H1 (cell line): ENCODE measurements around the gene RGS3. TPM values are rescaled to one million over a fixed set of nuclear protein-coding genes. Genes with fewer than 3 reads are reported as not detected.

ENCODE experiments used
- CTCF ChIA-PET: fragments of 300-600 bp; sonication (Branson Sonifier 250); formaldehyde crosslinking; loops from one replicate; lab custom pipeline; 2021; ENCODE audit not compliant: partially characterized antibody; lab: Charles Lee
- POLR2A ChIA-PET: fragments of 300-600 bp; sonication (Branson Sonifier 250); formaldehyde crosslinking; loops from one replicate; lab custom pipeline; 2021; ENCODE audit warnings: inconsistent platforms; ENCODE audit not compliant: partially characterized antibody; lab: Charles Lee
- DNase-seq, 2 experiments: peaks; one replicate each; pipeline versions ENCODE4 v3.0.0 to v3.0.0-alpha.2; 2010 to 2022; ENCODE audit warnings: low spot score in 2 of 2, low read depth in 1 of 2, mixed read lengths in 1 of 2
- FAIRE-seq: peaks from 2 replicates; lab custom pipeline; 2011; peaks lifted over from hg19 to GRCh38; lab: Jason Lieb, UNC
- H2AFZ ChIP-seq: 2 replicates; pipeline ENCODE4 v1.8.1; 2012; ENCODE audit warnings: low read length, inconsistent platforms
- H2AK5ac ChIP-seq: 2 replicates; pipeline ENCODE4 v1.6.1; 2013; ENCODE audit warnings: low read depth, low read length
- H2BK120ac ChIP-seq: replicated peaks from 2 replicates; pipeline ENCODE3; 2013; ENCODE audit warnings: low read depth, low read length, inconsistent platforms
- H2BK12ac ChIP-seq: 2 replicates; pipeline ENCODE4 v1.6.1; 2013; ENCODE audit warnings: low read depth, low read length
- H2BK15ac ChIP-seq: 2 replicates; pipeline ENCODE4 v1.6.1; 2013; ENCODE audit warnings: low read length
- H2BK20ac ChIP-seq: 2 replicates; pipeline ENCODE4 v1.6.1; 2013; ENCODE audit warnings: low read length
- H2BK5ac ChIP-seq: 2 replicates; pipeline ENCODE4 v1.6.1; 2013; ENCODE audit warnings: low read depth, low read length
- H3K14ac ChIP-seq: 2 replicates; pipeline ENCODE4 v1.6.1; 2013; ENCODE audit warnings: inconsistent platforms; ENCODE audit not compliant: insufficient read length
- H3K18ac ChIP-seq: 2 replicates; pipeline ENCODE4 v1.6.1; 2013; ENCODE audit warnings: low read length; ENCODE audit errors: extremely low read depth
- H3K23ac ChIP-seq: 2 replicates; pipeline ENCODE4 v1.6.1; 2013; ENCODE audit warnings: inconsistent platforms; ENCODE audit not compliant: insufficient read length
- H3K23me2 ChIP-seq: 2 replicates; pipeline ENCODE4 v1.6.1; 2013; ENCODE audit warnings: low read depth, low read length
- H3K27ac ChIP-seq: 2 replicates; pipeline ENCODE4 v1.6.1; 2011; ENCODE audit warnings: low read depth, low read length, inconsistent platforms
- H3K27me3 ChIP-seq, 4 experiments: replicated peaks in 1 of 4; 1 replicate in 1 of 4; 2 replicates in 3 of 4; pipeline versions ENCODE4 v1.6.1 to v1.8.1; 2011 to 2013; ENCODE audit warnings: low read length in 3 of 4, mild to moderate bottlenecking in 3 of 4, inconsistent platforms in 2 of 4, mixed read lengths in 2 of 4, moderate library complexity in 1 of 4; ENCODE audit not compliant: control insufficient read depth in 3 of 4, insufficient read depth in 3 of 4; ENCODE audit errors: extremely low read depth in 1 of 4
- H3K36me3 ChIP-seq, 4 experiments: 2 replicates each; pipeline versions ENCODE4 v1.6.1 to v1.8.1; 2011 to 2013; ENCODE audit warnings: mild to moderate bottlenecking in 4 of 4, low read length in 3 of 4, moderate library complexity in 2 of 4, control low read depth in 1 of 4, inconsistent platforms in 1 of 4; ENCODE audit not compliant: insufficient read depth in 4 of 4, control insufficient read depth in 2 of 4
- H3K4ac ChIP-seq: replicated peaks from 2 replicates; pipeline ENCODE3; 2013; ENCODE audit warnings: low read length, low read depth, mixed read lengths, inconsistent platforms; ENCODE audit not compliant: insufficient read length
- H3K4me1 ChIP-seq, 4 experiments: replicated peaks in 1 of 4; 1 replicate in 1 of 4; 2 replicates in 3 of 4; pipeline versions ENCODE4 v1.6.1 to v1.8.1; 2011 to 2013; ENCODE audit warnings: low read length in 3 of 4, inconsistent platforms in 2 of 4, mixed read lengths in 1 of 4; ENCODE audit not compliant: insufficient read depth in 4 of 4, control insufficient read depth in 3 of 4
- H3K4me2 ChIP-seq, 2 experiments: 2 replicates each; pipeline versions ENCODE4 v1.6.1 to v1.8.1; 2011 to 2013; ENCODE audit warnings: low read depth in 2 of 2, low read length in 2 of 2, control low read depth in 1 of 2, inconsistent platforms in 1 of 2, mild to moderate bottlenecking in 1 of 2; ENCODE audit not compliant: insufficient read depth in 1 of 2
- H3K4me3 ChIP-seq, 4 experiments: fragments of 200-600, 300-600 bp in 1 of 4; sonication (generic), shearing (Covaris generic), sonication (Bioruptor Twin) in 1 of 4; 2 replicates each; pipeline versions ENCODE4 v1.5.1 to v1.8.1; 2011 to 2016; ENCODE audit warnings: low read length in 4 of 4, low read depth in 3 of 4, control low read depth in 2 of 4, inconsistent platforms in 2 of 4, mild to moderate bottlenecking in 2 of 4, mixed read lengths in 1 of 4, moderate library complexity in 1 of 4; ENCODE audit not compliant: insufficient read depth in 2 of 4; ENCODE audit errors: extremely low read depth in 1 of 4
- H3K56ac ChIP-seq: replicated peaks from 2 replicates; pipeline ENCODE3; 2013; ENCODE audit warnings: low read depth, mild to moderate bottlenecking, mixed read lengths, low read length, inconsistent platforms; ENCODE audit not compliant: insufficient read length
- H3K79me1 ChIP-seq: 2 replicates; pipeline ENCODE4 v1.6.1; 2013; ENCODE audit warnings: low read depth, low read length, control low read depth
- H3K79me2 ChIP-seq, 2 experiments: 2 replicates each; pipeline versions ENCODE4 v1.6.1 to v1.8.1; 2012 to 2013; ENCODE audit warnings: low read length in 2 of 2, mild to moderate bottlenecking in 2 of 2, inconsistent platforms in 1 of 2; ENCODE audit not compliant: insufficient read depth in 2 of 2, control insufficient read depth in 1 of 2
- H3K9ac ChIP-seq, 4 experiments: replicated peaks in 1 of 4; 1 replicate in 1 of 4; 2 replicates in 3 of 4; pipeline versions ENCODE4 v1.6.1 to v1.8.1; 2011 to 2013; ENCODE audit warnings: low read depth in 3 of 4, low read length in 3 of 4, control low read depth in 2 of 4, mild to moderate bottlenecking in 2 of 4, moderate library complexity in 2 of 4, inconsistent platforms in 1 of 4; ENCODE audit errors: extremely low read depth in 1 of 4
- H3K9me3 ChIP-seq, 2 experiments: 2 replicates each; pipeline versions ENCODE4 v1.6.1 to v1.8.1; 2012 to 2013; ENCODE audit warnings: mild to moderate bottlenecking in 2 of 2, moderate library complexity in 2 of 2, control low read depth in 1 of 2, inconsistent platforms in 1 of 2, low read depth in 1 of 2, low read length in 1 of 2, mixed read lengths in 1 of 2; ENCODE audit not compliant: insufficient read depth in 2 of 2
- H4K20me1 ChIP-seq, 2 experiments: replicated peaks in 1 of 2; 2 replicates each; pipeline versions ENCODE3 to v1.8.1; 2011 to 2013; ENCODE audit warnings: inconsistent platforms in 2 of 2, low read length in 2 of 2, mild to moderate bottlenecking in 1 of 2; ENCODE audit not compliant: insufficient read depth in 2 of 2, control insufficient read depth in 1 of 2
- H4K5ac ChIP-seq: 2 replicates; pipeline ENCODE4 v1.6.1; 2013; ENCODE audit warnings: low read length, low read depth, mixed read lengths, inconsistent platforms; ENCODE audit not compliant: insufficient read length
- H4K8ac ChIP-seq: 2 replicates; pipeline ENCODE4 v1.8.0; 2013; ENCODE audit warnings: mild to moderate bottlenecking, moderate library complexity, low read length, inconsistent platforms; ENCODE audit not compliant: insufficient read depth; ENCODE audit errors: extremely low read depth
- H4K91ac ChIP-seq: replicated peaks from 2 replicates; pipeline ENCODE3; 2013; ENCODE audit warnings: low read length, mixed read lengths, inconsistent platforms; ENCODE audit not compliant: insufficient read length
- CEBPB ChIP-seq: IDR thresholded peaks from 2 replicates; pipeline ENCODE4 v1.6.1; 2012; ENCODE audit warnings: low read depth, low read length
- CHD2 ChIP-seq: IDR thresholded peaks from 2 replicates; pipeline ENCODE4 v1.6.1; 2012; ENCODE audit warnings: low read length, improper control_type of control experiment
- KDM4A ChIP-seq: IDR thresholded peaks from one replicate; pipeline ENCODE4 v1.7.1; 2012; ENCODE audit warnings: low read depth, mild to moderate bottlenecking, moderate library complexity, low read length, inconsistent platforms; ENCODE audit not compliant: severe bottlenecking
- KDM5A ChIP-seq: fragments of 200-600 bp; IDR thresholded peaks from 2 replicates; pipeline ENCODE4 v1.7.1; 2012; ENCODE audit warnings: mild to moderate bottlenecking, low read length, inconsistent platforms, mixed read lengths
- MAFK ChIP-seq: IDR thresholded peaks from 2 replicates; pipeline ENCODE4 v1.6.1; 2012; ENCODE audit warnings: low read depth, mild to moderate bottlenecking, improper control_type of control experiment, low read length
- RAD21 ChIP-seq, 2 experiments: IDR thresholded peaks in 1 of 2; conservative IDR thresholded peaks in 1 of 2; 2 replicates each; pipeline ENCODE4 v1.6.1; 2011; ENCODE audit warnings: low read depth in 2 of 2, low read length in 2 of 2, improper control_type of control experiment in 1 of 2, inconsistent platforms in 1 of 2, mild to moderate bottlenecking in 1 of 2, moderate library complexity in 1 of 2
- YY1 ChIP-seq: IDR thresholded peaks from 2 replicates; pipeline ENCODE4 v1.6.1; 2011; ENCODE audit warnings: low read depth, mild to moderate bottlenecking, low read length
- WGBS, 2 experiments: shearing (Covaris generic) in 1 of 2; methylation state at CpG; one replicate each; pipeline versions ENCODE4 v1.1.6 to v1.1.7; 2013 to 2015; ENCODE audit warnings: low lambda C conversion rate in 2 of 2, mixed read lengths in 2 of 2, inconsistent platforms in 1 of 2, low coverage in 1 of 2, missing lambda C conversion rate in 1 of 2; ENCODE audit not compliant: insufficient replicate concordance in 2 of 2, insufficient coverage in 1 of 2, insufficient read length in 1 of 2; ENCODE audit errors: extremely low coverage in 1 of 2, missing lambda C conversion rate in 1 of 2; 5-methylcytosine and 5-hydroxymethylcytosine counted together
- polyA plus RNA-seq, 7 experiments: library from polyadenylated mRNA; depleted of rRNA in 3 of 7; stranded (reverse) in 5 of 7; unstranded in 2 of 7; fragments of >200 nt in 5 of 7; fragments of 200-250 nt in 2 of 7; gene quantifications; 1 replicate in 5 of 7; 2 replicates in 1 of 7; 4 replicates in 1 of 7; pipeline versions ENCODE4 v1.2.1 to v1.2.3, GENCODE V29; 2011 to 2013; ENCODE audit warnings: missing spikeins in 2 of 7, mixed read lengths in 2 of 7
- total RNA-seq: library from RNA; stranded (reverse); fragmentation: NEBNext Ultra II Directional; extraction: Animal tissue kit (Norgen Biotek cat#: 25700); gene quantifications from 2 replicates; pipeline ENCODE4 v1.2.1, GENCODE V29; 2021
- TF ChIP-seq, protein P1 (sequence below): IDR thresholded peaks from 2 replicates; pipeline ENCODE4 v1.6.1; 2012; ENCODE audit warnings: low read length, inconsistent platforms
- TF ChIP-seq, protein P2 (sequence below), 3 experiments: IDR thresholded peaks; 1 replicate in 2 of 3; 2 replicates in 1 of 3; pipeline versions ENCODE4 v1.5.1 to v1.6.1; 2011; ENCODE audit warnings: low read length in 3 of 3, mild to moderate bottlenecking in 3 of 3, inconsistent platforms in 2 of 3, low read depth in 1 of 3, moderate library complexity in 1 of 3; ENCODE audit not compliant: insufficient read depth in 1 of 3; ENCODE audit errors: control extremely low read depth in 1 of 3

RGS3 gene
- total and polyA plus RNA-seq, 2 of the 8 experiments (the other 6 are each of a cell fraction or from before 2014, with no cell fraction given) = 12.6 to 18.2 TPM

DNA sequence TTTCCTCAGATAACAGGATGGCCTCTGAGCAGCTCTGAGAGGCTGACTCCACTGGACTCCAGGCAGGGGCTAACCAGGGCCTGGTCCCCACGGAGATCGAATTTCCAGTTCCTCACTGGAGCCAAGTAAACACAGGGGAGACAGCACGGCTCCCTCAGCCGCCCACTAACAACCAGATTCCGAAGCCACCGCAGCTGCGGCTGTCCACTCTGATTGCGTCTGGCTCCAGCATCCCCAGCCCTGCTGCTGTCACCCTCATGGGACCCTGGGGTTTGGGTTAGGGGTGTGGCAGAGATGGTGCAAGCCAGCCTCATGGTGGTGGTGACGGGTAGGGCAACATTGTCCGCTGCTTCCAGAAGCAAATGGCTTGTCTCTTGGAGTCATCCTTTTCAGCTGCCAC lies 172.6 kb downstream of the RGS3 start:
- Histone ChIP-seq H2BK12ac (no peak overlapping the region), H3K27me3 (peaks cover 0 to 2% (median 0%) of the 10 kb centered on the region in 4 experiments; a peak in 1 of 7 replicates), H2AK5ac (no peak overlapping the region), H3K9me3 (no peaks in the 10 kb centered on the region), H3K36me3 (no peaks in the 10 kb centered on the region), H3K4me3 (no peak overlapping the region), H4K91ac (no peak overlapping the region), H4K20me1 (no peaks in the 10 kb centered on the region), H2BK15ac (no peak overlapping the region), H3K9ac (no peak overlapping the region), H3K18ac (no peak overlapping the region), H3K79me1 (no peaks in the 10 kb centered on the region), H3K79me2 (no peaks in the 10 kb centered on the region), H3K4ac (no peak overlapping the region), H2BK120ac (no peak overlapping the region), H3K4me1 (peaks cover 0 to 6% (median 4%) of the 10 kb centered on the region in 4 experiments; a peak in 3 of 7 replicates), H4K5ac (no peak overlapping the region), H2BK20ac (no peak overlapping the region), H3K23me2 (no peaks in the 10 kb centered on the region), H3K27ac (no peak overlapping the region), H3K23ac (no peak overlapping the region), H4K8ac (no peak overlapping the region), H3K14ac (no peak overlapping the region), H2BK5ac (no peak overlapping the region), H3K4me2 (no peak overlapping the region), H2AFZ (no peak overlapping the region), H3K56ac (no peak overlapping the region)
- no peak for DNase-seq
- WGBS, 2 experiments = 80% methylated on average over 10 of the region's 10 CpGs; no CpG with 5 or more reads in 1 of the 2 experiments
- ChIA-PET POLR2A (interaction anchor here (0.6 to 2.9 kb wide), 6 partner anchors 13 to 42 kb away, joined by 3 to 12 read pairs (median 4); no protein-coding TSS in a partner anchor), CTCF (interaction anchor here (0.9 to 3.8 kb wide), 10 partner anchors 9 to 112 kb away, joined by 3 to 35 read pairs (median 7); no protein-coding TSS in a partner anchor)
- FAIRE-seq = no peak
- TF ChIP-seq MAFK = no peak
- TF ChIP-seq, protein P1, sequence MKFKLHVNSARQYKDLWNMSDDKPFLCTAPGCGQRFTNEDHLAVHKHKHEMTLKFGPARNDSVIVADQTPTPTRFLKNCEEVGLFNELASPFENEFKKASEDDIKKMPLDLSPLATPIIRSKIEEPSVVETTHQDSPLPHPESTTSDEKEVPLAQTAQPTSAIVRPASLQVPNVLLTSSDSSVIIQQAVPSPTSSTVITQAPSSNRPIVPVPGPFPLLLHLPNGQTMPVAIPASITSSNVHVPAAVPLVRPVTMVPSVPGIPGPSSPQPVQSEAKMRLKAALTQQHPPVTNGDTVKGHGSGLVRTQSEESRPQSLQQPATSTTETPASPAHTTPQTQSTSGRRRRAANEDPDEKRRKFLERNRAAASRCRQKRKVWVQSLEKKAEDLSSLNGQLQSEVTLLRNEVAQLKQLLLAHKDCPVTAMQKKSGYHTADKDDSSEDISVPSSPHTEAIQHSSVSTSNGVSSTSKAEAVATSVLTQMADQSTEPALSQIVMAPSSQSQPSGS = no peak
- peak; percentile 12 to 29; a peak in 3 of 4 replicates for TF ChIP-seq RAD21 (IDR thresholded peaks at IDR 0.05 in 1 of 2, conservative IDR thresholded peaks at IDR 0.05 in 1 of 2; ENCODE audit: low read depth in 2 of 2, low read length in 2 of 2)
- no peak for TF ChIP-seq CEBPB
- TF ChIP-seq CHD2 = no peak
- no peak for TF ChIP-seq YY1
- no peak for TF ChIP-seq KDM5A
- TF ChIP-seq KDM4A = no peak
- TF ChIP-seq, protein P2, sequence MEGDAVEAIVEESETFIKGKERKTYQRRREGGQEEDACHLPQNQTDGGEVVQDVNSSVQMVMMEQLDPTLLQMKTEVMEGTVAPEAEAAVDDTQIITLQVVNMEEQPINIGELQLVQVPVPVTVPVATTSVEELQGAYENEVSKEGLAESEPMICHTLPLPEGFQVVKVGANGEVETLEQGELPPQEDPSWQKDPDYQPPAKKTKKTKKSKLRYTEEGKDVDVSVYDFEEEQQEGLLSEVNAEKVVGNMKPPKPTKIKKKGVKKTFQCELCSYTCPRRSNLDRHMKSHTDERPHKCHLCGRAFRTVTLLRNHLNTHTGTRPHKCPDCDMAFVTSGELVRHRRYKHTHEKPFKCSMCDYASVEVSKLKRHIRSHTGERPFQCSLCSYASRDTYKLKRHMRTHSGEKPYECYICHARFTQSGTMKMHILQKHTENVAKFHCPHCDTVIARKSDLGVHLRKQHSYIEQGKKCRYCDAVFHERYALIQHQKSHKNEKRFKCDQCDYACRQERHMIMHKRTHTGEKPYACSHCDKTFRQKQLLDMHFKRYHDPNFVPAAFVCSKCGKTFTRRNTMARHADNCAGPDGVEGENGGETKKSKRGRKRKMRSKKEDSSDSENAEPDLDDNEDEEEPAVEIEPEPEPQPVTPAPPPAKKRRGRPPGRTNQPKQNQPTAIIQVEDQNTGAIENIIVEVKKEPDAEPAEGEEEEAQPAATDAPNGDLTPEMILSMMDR (IDR thresholded peaks at IDR 0.05; ENCODE audit: control extremely low read depth in 1 of 3, insufficient read depth in 1 of 3, low read depth in 1 of 3, low read length in 3 of 3) = peak in 2 of 3 experiments; percentile 9 to 14; a peak in 2 of 4 replicates
